NB4 (cell line): ENCODE data around the gene IL1A.

Source experiments
- CTCF ChIP-seq: IDR thresholded peaks from one replicate; pipeline ENCODE4 v1.5.1; 2012; ENCODE audit warnings: low read depth, low read length
- POLR2A ChIP-seq: IDR thresholded peaks from 2 replicates; pipeline ENCODE4 v1.6.1; 2011; ENCODE audit warnings: mild to moderate bottlenecking; ENCODE audit not compliant: insufficient read length; ENCODE audit errors: extremely low read depth

DNA sequence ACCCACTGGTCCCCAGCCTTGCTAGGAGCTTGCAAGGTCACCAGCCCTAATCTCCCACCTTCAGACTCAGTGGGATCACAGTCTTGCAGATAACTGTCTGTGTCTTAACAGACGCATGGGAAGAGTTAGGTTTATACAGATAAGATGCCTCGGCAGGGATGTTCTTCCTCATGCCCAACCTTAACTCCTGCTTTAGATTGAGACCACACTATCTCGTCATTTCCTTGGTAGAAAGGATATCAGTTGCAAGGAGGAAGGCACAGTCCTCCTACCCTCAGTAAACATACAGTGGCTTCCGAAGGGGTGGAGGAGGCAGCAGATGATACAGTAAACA lies 56.3 kb downstream of the IL1A start:
- TF ChIP-seq CTCF (no peak), POLR2A (no peak)
